GF-D8 (cell line): ENCODE measurements around the gene MGST3.
A peak's percentile ranks its signal among the peaks of the same experiment; 100 is the strongest.
"Not testable (repeated sequence)": the region's sequence is repeated elsewhere in the genome, so short reads cannot be mapped to it uniquely, and the experiment has no call there.

Experiments used
- DNase-seq: peaks from one replicate; lab custom pipeline; 2025; lab: John Stamatoyannopoulos, UW

Gene MGST3

DNA sequence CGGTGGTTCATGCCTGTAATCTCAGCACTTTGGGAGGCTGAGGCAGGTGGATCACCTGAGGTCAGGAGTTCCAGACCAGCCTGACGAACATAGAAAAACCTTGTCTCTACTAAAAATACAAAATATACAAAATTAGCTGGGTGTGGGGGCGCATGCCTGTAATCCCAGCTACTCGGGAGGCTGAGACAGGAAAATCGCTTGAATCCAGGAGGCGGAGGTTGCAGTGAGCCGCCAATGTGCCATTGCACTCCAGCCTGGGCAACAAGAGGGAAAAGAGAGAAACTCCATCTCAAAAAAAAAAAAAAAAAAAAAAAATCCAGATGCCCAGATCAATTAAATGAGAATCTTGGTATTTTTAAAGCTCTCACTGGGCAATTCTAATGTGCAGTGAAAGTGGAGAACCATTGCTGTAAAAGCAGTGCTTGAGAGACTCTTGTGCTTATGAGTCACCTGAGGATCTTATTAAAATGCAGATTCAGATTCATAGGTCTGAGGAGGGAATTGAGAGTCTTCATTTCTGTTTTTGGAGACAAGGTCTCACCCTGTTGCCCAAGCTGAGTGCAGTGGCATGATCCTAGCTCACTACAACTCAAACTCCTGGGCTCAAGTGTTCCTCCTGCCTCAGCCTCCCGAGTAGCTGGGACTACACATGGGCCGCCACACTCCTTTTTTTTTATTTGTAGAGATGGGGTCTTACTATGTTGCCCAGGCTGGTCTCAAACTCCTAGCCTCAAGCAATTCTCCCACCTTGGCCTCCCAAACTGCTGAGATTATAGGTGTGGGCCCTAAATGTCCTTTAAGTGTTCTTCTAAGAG lies 27.9 kb downstream of the MGST3 start:
- DNase-seq, result not testable (repeated sequence)

DNA sequence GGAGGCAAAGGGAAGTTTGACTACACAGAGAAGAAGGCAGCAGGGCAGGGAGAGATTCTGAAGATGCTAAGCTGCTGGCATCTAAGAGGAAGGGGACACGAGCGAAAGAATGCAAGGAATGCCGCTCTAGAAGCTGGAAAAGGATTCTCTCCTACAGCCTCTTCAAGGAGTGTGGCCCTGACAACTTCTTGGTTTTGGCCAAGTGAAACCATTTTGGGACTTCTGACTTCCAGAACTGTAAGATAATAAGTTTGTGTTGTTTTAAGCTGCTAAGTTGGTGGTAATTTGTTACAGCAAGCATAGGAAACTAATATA lies 28.5 kb downstream of the MGST3 start:
- DNase-seq, result no peak

DNA sequence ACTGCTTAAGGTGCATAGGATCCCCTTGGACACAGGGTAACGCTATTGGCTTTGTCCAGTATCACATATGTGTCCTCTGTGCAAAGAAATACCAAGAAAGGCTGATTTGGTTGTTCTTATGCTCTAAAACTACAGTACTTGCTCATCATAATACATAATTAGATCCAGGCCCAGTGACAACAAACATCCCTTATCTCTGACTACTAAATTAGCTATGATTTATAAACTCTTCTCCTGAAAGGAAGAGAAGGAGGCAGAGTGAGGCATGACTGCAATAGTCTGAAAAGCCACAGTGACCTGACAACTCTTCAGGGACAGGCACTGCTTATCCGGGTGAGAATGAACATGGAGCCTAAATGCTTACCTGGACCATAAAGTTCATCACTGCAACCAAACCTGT lies 30.7 kb downstream of the MGST3 start:
- DNase-seq, result no peak

- DNase-seq, result no peak
These were observed 31.2 kb downstream of the MGST3 start for GRCh38 chr1:165662186-165662585.

GRCh38 chr1:165666152-165666825 lies 35.3 kb downstream of the MGST3 start:
- peak; percentile 9 for DNase-seq

GRCh38 chr1:165668184-165668583 lies 37.1 kb downstream of the MGST3 start:
- DNase-seq, result no peak

DNA sequence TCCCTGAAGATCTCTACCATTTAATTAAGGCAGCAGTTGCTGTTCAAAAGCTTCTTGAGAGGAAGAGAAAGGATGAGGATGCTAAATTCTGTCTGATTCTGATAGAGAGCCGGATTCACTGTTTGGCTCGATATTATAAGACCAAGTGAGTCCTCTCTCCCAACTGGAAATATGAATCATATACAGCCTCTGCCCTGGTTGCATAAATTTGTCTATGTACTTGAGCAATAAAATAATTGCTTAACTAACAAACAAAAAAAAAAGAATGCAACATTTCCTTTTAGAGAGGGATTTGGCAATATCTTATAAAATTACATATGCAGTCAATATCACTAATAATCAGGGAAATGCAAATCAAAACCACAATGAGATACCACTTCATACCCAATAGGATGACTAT lies 40.5 kb downstream of the MGST3 start:
- no peak for DNase-seq

DNA sequence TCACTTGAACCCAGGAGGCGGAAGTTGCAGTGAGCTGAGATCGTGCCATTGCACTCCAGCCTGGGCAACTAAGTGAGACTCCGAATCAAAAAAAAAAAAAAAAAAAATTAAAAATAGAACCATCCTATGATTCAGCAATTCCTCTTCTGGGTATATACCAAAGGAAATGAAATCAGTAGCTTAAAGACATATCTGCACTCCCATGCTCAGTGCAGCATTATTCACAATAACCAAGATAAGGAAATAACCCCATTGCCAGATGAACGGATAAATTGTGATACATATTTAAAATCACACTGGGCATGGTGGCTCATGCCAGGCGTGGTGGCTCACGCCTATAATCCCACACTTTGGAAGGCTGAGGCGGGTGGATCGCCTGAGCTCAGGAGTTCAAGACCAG lies 43.6 kb downstream of the MGST3 start:
- DNase-seq, result no peak

GRCh38 chr1:165675794-165676193 lies 44.8 kb downstream of the MGST3 start:
- DNase-seq, result no peak

GRCh38 chr1:165678509-165678908 lies 47.5 kb downstream of the MGST3 start:
- no peak for DNase-seq

DNA sequence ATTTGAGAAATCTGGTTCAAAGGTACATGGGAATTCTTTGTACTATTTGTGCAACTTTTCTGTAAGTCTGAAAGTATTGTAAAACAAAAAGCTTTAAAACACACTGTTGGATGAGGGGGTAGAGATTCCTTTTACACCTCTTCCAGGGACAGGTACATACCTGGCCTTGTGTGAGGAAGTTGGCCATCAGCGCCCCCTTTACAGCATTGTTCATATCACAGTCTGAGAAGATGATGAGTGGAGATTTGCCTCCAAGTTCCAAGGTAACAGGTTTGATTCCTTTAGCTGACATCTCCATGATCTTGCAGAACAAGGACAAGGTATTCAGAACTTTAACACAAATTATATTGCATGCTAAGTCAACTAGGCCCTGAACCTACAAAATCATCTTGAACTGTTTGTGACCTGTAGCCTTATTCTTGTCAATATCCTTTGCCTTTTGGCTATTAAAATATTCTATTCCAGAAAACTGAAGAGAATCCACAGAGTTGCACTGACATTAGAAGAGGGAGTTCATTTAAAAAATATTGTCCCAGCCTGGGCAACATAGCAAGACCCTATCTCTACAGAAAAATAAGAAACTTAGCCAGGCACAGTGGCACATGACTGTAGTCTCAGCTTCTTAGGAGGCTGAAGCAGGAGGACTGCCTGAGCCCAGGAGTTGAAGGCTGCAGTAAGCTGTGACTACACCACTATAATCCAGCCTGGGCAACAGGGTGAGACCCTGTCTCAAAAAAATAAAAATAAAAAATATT lies 48.4 kb downstream of the MGST3 start:
- DNase-seq, result no peak

GRCh38 chr1:165680303-165680702 lies 49.3 kb downstream of the MGST3 start:
- no peak for DNase-seq

DNA sequence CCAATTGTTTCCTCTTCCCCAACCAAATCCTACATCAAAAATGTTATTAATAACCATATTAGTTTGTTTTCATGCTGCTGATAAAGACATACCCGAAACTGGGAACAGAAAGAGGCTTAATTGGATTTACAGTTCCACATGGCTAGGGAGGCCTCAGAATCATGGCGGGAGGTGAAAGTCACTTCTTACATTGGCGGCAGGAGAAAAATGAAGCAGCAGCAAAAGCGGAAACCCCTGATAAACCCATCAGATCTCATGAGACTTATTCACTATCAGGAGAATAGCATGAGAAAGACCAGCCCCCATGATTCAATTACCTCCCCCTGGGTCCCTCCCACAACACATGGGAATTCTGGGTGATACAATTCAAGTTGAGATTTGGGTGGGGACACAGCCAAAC lies 49.7 kb downstream of the MGST3 start:
- DNase-seq, result not testable (repeated sequence)

DNA sequence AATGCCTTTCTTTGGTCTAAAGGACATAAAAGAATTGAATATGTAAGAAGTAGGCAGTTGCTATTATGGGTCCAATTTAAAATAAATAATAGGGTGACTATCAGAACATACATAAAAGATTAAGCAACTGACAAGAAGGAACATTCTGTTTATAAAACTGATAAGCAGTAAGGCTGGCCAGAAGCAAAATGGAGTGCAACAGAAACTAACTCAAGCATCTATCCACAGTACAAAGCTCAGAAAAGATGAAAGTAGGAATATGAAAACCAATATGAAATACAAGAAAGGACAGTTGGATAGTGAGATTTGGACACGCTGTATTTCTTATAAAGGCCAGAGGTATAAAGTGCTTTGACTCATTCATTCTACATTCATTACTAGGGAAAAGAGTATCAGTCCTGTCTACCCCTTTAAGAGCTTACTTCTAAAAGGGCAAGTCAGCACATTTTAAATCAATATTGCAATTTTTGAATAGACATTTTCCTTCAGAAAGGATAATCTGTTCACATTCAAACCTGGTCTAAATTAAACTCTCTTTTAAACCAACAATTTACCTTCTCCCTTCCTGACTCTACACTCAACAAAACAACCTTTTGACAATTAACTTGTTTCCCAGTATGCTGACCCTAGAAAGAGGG lies 52.9 kb downstream of the MGST3 start:
- DNase-seq, result no peak

- peak; percentile 3 for DNase-seq
These were observed 55.3 kb downstream of the MGST3 start for GRCh38 chr1:165686121-165686970.

DNA sequence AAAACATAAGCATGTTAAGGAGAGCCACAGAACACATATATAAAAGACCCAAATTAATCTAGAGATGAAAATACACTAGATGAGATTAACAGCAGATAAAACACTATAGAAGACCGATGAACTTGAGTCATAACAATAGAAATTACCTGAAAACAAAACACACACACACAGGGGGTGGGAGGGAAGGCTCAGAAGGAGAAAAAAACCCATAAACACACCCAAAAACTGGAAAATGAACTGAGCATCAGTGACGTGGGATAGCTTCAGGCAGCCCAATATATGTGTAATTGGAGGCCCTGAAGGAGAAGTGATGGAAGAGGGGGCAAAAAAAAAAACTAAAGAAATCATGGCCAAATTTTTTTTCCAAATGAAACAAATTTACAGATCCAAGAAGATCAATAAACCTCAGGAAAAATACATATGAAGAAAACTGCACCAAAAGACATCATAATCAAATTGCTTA lies 56.0 kb downstream of the MGST3 start:
- no peak for DNase-seq

DNA sequence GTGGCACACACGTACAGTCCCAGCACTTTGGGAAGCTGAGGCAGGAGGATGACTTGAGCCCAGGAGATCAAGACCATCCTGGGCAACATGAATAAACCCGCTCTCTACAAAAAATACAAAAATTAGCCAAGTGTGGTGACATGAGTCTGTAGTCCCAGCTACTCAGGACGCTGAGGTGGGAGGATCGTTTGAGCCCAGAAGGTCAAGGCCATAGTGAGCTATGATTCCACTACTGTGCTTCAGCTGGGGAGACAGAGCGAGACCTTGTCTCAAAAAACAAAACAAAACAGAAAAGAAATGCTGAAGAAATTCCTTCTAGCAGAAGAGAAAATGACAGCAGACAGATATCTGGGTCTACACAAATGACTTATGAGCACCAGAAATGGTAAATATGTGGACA lies 57.0 kb downstream of the MGST3 start:
- DNase-seq, result no peak

DNA sequence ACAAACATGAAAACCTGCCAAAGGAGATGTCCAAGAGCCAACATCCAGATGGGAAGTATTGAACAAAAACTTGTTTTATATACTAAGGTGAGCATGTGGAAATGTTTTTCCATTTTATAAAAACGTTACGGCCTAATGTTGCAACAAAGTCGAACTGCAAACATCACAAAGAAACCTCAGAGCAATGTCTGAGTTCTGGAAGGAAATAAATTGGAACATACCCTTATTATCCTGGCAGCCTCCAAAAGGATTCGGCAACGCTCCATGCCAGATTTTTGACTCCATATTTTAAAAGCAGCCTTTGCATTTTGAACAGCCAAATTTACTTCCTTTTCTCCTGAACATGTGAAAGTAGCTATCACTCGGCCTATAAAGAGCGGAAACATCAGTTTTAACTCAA lies 64.0 kb downstream of the MGST3 start:
- DNase-seq, result no peak

DNA sequence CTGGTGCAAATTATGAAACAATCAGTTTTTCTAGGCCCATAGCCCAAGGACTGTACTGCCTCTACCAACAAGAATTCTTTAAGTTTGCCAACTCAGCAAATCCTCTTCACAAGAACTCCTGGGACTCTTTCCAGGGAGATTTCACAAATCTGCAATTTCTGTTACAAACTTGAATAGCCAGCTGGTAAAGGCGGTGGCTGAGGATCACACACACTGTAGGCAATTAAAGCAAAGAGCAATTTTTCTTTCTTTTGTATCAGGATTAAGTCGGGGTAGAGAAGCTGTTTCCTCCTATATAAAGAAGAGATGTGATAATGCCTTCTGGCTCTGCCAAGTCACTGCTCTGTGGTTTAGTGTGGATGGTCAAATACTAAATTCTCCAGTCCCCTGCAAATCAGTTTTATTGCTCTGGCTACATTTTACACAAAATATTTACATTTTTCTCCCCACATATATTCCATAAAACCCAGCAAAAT lies 65.6 kb downstream of the MGST3 start:
- DNase-seq, result peak; percentile 8

DNA sequence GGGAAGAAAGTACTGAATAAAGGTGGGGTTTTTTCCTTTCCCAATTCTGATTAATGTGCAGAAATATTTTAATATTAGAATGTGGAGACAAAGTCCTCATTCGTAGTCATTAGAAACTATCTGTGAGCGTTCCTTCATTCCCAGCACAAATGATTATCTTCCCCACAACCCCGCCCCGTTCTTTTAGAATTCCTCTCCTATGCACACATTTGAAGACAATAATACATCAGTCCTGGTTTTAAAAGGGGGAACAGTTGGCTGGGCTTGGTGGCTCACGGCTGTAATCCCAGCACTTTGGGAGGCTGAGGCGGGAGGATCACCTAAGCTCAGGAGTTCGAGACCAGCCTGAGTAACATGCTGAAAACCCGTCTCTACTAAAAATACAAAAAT lies 66.5 kb downstream of the MGST3 start:
- DNase-seq, result no peak
